B cell (primary cell): ENCODE measurements around the gene TUBB4B. TPM values are rescaled to one million over a fixed set of nuclear protein-coding genes. Genes with fewer than 3 reads are reported as not detected.

ENCODE experiments used
- ATAC-seq: fragments of 200-7000 bp; cut with Tn5 transposase; one replicate; pipeline ENCODE4 v1.10.0; 2021; ENCODE audit warnings: low read depth, mild to moderate bottlenecking, moderate number of reproducible peaks, moderate library complexity
- CTCF ChIA-PET: fragments of 350-600 bp; sonication (Branson Sonifier 250); formaldehyde crosslinking; loops from one replicate; lab custom pipeline; 2021; ENCODE audit warnings: antibody characterized with exemption, inconsistent platforms; lab: Charles Lee
- POLR2A ChIA-PET: fragments of 350-600 bp; sonication (Branson Sonifier 250); formaldehyde crosslinking; loops from one replicate; lab custom pipeline; 2021; ENCODE audit warnings: antibody characterized with exemption; lab: Charles Lee
- DNase-seq: peaks from one replicate; pipeline ENCODE4 v3.0.0; 2013
- H2AFZ ChIP-seq: 2 replicates; pipeline ENCODE4 v1.6.1; 2012; ENCODE audit warnings: mild to moderate bottlenecking, low read depth, low read length; ENCODE audit not compliant: insufficient read depth, poor library complexity, severe bottlenecking
- H3K27ac ChIP-seq, 2 donors: 1 replicate in 1 of 2; 2 replicates in 1 of 2; pipeline ENCODE4 v1.5.1; 2012 to 2013; ENCODE audit warnings: low read length in 2 of 2, mild to moderate bottlenecking in 2 of 2, moderate library complexity in 1 of 2
- H3K27me3 ChIP-seq, 4 experiments: fragments of 200-600 bp in 1 of 4; sonication (generic) in 1 of 4; replicated peaks in 1 of 4; 1 replicate in 2 of 4; 2 replicates in 2 of 4; pipeline versions ENCODE4 v1.6.1 to v1.7.0; 2013 to 2016; ENCODE audit warnings: low read length in 3 of 4, mild to moderate bottlenecking in 2 of 4, mixed read lengths in 1 of 4, moderate library complexity in 1 of 4; ENCODE audit not compliant: insufficient read depth in 4 of 4, control insufficient read depth in 3 of 4; ENCODE audit errors: control extremely low read depth in 1 of 4
- H3K36me3 ChIP-seq, 2 experiments: replicated peaks in 1 of 2; 1 replicate in 1 of 2; 2 replicates in 1 of 2; pipeline versions ENCODE4 v1.6.1 to v1.7.1; 2013; ENCODE audit warnings: low read length in 1 of 2; ENCODE audit not compliant: insufficient read depth in 2 of 2, control insufficient read depth in 1 of 2; ENCODE audit errors: control extremely low read depth in 1 of 2, extremely low read depth in 1 of 2
- H3K4me1 ChIP-seq, 2 donors: fragments of 200-600 bp in 1 of 2; sonication (generic) in 1 of 2; 1 replicate in 1 of 2; 2 replicates in 1 of 2; pipeline versions ENCODE4 v1.5.1 to v1.6.1; 2013 to 2017; ENCODE audit warnings: low read length in 2 of 2; ENCODE audit not compliant: control insufficient read depth in 2 of 2, insufficient read depth in 2 of 2
- H3K4me2 ChIP-seq: replicated peaks from 2 replicates; pipeline ENCODE3; 2012; ENCODE audit warnings: mild to moderate bottlenecking, low read depth, low read length; ENCODE audit not compliant: poor library complexity, severe bottlenecking
- H3K4me3 ChIP-seq, 5 experiments: fragments of 200-600 bp in 1 of 5; sonication (generic) in 1 of 5; 1 replicate in 3 of 5; 2 replicates in 2 of 5; pipeline versions ENCODE4 v1.5.1 to v1.7.0; 2011 to 2016; ENCODE audit warnings: low read length in 4 of 5, mild to moderate bottlenecking in 4 of 5, low read depth in 2 of 5, control low read depth in 1 of 5, moderate library complexity in 1 of 5; ENCODE audit not compliant: insufficient read depth in 1 of 5; ENCODE audit errors: control extremely low read depth in 1 of 5, extremely low read depth in 1 of 5
- H3K79me2 ChIP-seq: fragments of 200-600 bp; sonication (generic); one replicate; pipeline ENCODE4 v1.6.0; 2016; ENCODE audit warnings: low read length; ENCODE audit not compliant: control insufficient read depth, insufficient read depth
- H3K9ac ChIP-seq: fragments of 200-600 bp; sonication (generic); 2 replicates; pipeline ENCODE4 v1.6.1; 2017; ENCODE audit warnings: mild to moderate bottlenecking, low read length, moderate library complexity
- H3K9me3 ChIP-seq, 3 donors: one replicate each; pipeline versions ENCODE4 v1.6.1 to v1.7.1; 2013; ENCODE audit warnings: low read length in 2 of 3; ENCODE audit not compliant: control insufficient read depth in 2 of 3, insufficient read depth in 1 of 3; ENCODE audit errors: control extremely low read depth in 1 of 3
- H4K20me1 ChIP-seq: 2 replicates; pipeline ENCODE4 v1.6.0; 2012; ENCODE audit warnings: mild to moderate bottlenecking, low read length; ENCODE audit not compliant: insufficient read depth, control insufficient read depth, poor library complexity, severe bottlenecking
- H3K27ac Mint-ChIP-seq: one replicate; pipeline ENCODE4 v1.8.0; 2021; ENCODE audit warnings: mixed read lengths
- H3K27me3 Mint-ChIP-seq: one replicate; pipeline ENCODE4 v1.8.0; 2021; ENCODE audit warnings: mixed read lengths
- H3K4me1 Mint-ChIP-seq: one replicate; pipeline ENCODE4 v1.8.0; 2021; ENCODE audit warnings: mixed read lengths
- H3K4me3 Mint-ChIP-seq: one replicate; pipeline ENCODE4 v1.8.0; 2021; ENCODE audit warnings: mixed read lengths
- H3K9me3 Mint-ChIP-seq: one replicate; pipeline ENCODE4 v1.8.0; 2022; ENCODE audit warnings: mixed read lengths; ENCODE audit not compliant: insufficient read depth
- EZH2 ChIP-seq: IDR thresholded peaks from 2 replicates; pipeline ENCODE4 v1.6.1; 2012; ENCODE audit warnings: borderline replicate concordance, low read depth, mild to moderate bottlenecking, moderate library complexity, low read length; ENCODE audit not compliant: insufficient read depth, poor library complexity, severe bottlenecking
- WGBS: methylation state at CpG from one replicate; pipeline ENCODE4 v1.1.5; 2013; ENCODE audit warnings: missing lambda C conversion rate; ENCODE audit not compliant: insufficient coverage; 5-methylcytosine and 5-hydroxymethylcytosine counted together
- intact Hi-C: fragments of 100-400 bp; cut with micrococcal nuclease; formaldehyde crosslinking; loops from one replicate; pipeline ENCODE4 v1.10.0; 2022
- polyA plus RNA-seq: library from polyadenylated mRNA; depleted of rRNA; stranded (reverse); fragments of >200 nt; gene quantifications from 2 replicates; pipeline ENCODE4 v1.2.3, GENCODE V29; 2012
- total RNA-seq, 2 donors: library from RNA; stranded (reverse); fragments of 120-200 nt in 1 of 2; gene quantifications; 1 replicate in 1 of 2; 2 replicates in 1 of 2; pipeline versions ENCODE4 v1.2.3 to v1.2.4, GENCODE V29; 2013 to 2022
- TF ChIP-seq, protein P1 (sequence below): fragments of 200-600 bp; IDR thresholded peaks from one replicate; pipeline ENCODE4 v1.8.0; 2022; ENCODE audit warnings: antibody characterized with exemption, mild to moderate bottlenecking

The TUBB4B gene
- total and polyA plus RNA-seq, 2 donors (not counting 1 experiment from before 2014, with no cell fraction given) = 110 to 261 TPM

DNA sequence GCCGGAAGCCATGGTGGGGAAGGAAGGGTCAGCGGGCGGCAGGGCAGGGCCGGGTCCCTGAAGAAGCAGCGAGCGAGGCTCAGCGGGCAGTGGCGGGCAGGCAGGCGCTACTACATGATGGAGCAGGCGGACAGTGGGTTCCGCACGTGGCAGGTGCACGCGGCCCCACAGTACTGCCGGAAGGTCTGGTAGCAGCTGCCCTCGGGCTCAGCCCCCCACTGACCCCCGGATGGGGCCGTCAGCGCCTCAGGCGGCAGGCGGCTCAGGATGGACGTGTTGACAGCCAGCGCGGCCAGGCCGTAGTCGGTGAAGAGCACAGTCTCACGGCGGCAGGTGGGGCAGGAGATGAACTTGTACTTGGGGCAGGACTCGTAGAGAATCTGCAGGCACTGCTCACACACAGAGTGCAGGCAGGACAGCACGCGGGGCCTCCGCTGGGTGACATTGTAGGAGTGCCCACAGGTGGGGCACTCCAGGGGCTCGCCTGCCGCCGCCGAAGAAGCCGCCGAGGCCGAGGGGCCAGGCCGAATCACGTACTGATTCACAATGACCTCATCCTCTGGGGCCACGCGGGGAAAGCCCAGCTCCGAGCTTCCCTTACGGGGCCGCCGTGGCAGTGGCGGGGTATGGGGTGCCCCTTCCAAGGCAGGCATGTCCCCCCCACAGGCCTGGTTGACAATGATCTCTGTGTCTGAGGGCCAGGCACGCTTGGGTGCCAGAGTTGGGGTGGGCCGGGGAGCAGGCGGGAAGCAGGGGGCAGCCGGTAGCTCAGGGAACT lies 20.6 kb upstream of the TUBB4B start:
- TF ChIP-seq EZH2 = no peak
- TF ChIP-seq, protein P1, sequence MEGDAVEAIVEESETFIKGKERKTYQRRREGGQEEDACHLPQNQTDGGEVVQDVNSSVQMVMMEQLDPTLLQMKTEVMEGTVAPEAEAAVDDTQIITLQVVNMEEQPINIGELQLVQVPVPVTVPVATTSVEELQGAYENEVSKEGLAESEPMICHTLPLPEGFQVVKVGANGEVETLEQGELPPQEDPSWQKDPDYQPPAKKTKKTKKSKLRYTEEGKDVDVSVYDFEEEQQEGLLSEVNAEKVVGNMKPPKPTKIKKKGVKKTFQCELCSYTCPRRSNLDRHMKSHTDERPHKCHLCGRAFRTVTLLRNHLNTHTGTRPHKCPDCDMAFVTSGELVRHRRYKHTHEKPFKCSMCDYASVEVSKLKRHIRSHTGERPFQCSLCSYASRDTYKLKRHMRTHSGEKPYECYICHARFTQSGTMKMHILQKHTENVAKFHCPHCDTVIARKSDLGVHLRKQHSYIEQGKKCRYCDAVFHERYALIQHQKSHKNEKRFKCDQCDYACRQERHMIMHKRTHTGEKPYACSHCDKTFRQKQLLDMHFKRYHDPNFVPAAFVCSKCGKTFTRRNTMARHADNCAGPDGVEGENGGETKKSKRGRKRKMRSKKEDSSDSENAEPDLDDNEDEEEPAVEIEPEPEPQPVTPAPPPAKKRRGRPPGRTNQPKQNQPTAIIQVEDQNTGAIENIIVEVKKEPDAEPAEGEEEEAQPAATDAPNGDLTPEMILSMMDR = no peak
- intact Hi-C loops = loop anchor here (5.0 kb wide), 1 partner anchor 387 kb away; the partner anchor contains the start of gene ARRDC1
- H3K9me3 ChIP-seq = no peaks in the 10 kb centered on the region
- H3K27ac ChIP-seq = no peak overlapping the region
- no peak overlapping the region for H3K9ac ChIP-seq
- no peak overlapping the region for H3K4me2 ChIP-seq
- no peaks in the 10 kb centered on the region for H3K36me3 ChIP-seq
- Mint-ChIP-seq H3K4me3 (peak overlapping the region; percentile 57), H3K9me3 (no peaks in the 10 kb centered on the region), H3K4me1 (peaks cover 12% of the 10 kb centered on the region), H3K27ac (no peak overlapping the region), H3K27me3 (no peaks in the 10 kb centered on the region)
- DNase-seq = no peak
- peaks cover 9 to 25% of the 10 kb centered on the region in 2 donors for H3K4me1 ChIP-seq
- no peaks in the 10 kb centered on the region for H3K79me2 ChIP-seq
- H2AFZ ChIP-seq = no peak overlapping the region
- ChIA-PET CTCF (interaction anchor here (0.6 kb wide), 1 partner anchor 16 kb away, joined by 3 read pairs; no protein-coding TSS in a partner anchor), POLR2A (interaction anchor here (0.6 to 1.1 kb wide), 2 partner anchors 19 to 107 kb away, joined by 3 to 6 read pairs; partner anchors contain the start of gene TPRN)
- H3K4me3 ChIP-seq = no peak overlapping the region
- no peaks in the 10 kb centered on the region for H3K27me3 ChIP-seq
- H4K20me1 ChIP-seq = no peaks in the 10 kb centered on the region
- ATAC-seq = no peak
- 92% methylated on average over 52 of the region's 52 CpGs for WGBS

DNA sequence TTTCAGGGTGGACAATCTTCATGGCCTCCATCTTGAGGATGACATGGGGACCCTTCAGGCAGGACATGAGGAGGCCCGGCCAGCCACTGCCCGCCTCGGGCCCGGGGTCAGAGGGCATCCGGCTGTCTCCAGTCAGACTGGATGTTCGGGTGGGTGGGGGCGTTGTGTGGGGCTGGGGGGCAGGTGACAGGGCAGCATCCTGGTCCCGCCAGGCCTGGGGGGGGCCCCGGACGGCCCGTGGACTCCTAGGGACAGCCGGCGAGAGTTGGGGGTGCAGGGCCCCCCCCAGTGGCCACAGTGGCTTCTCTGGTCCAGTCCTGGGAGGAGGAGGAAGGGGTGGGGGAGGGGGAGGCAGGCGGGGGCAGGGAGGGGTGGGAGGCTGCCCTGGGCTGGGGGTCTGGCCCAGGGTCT lies 20.0 kb upstream of the TUBB4B start:
- TF ChIP-seq, protein P1 = no peak
- TF ChIP-seq EZH2 = no peak
- 97% methylated on average over 6 of the region's 14 CpGs for WGBS
- H4K20me1 ChIP-seq = no peaks in the 10 kb centered on the region
- H3K27me3 ChIP-seq = peaks cover 0 to 2% (median 0%) of the 10 kb centered on the region in 4 experiments
- no peaks in the 10 kb centered on the region for H3K9me3 ChIP-seq
- H3K4me1 ChIP-seq = peaks cover 9 to 25% of the 10 kb centered on the region in 2 donors
- POLR2A ChIA-PET = no interaction called here
- ATAC-seq (no peak), DNase-seq (no peak)
- H3K4me2 ChIP-seq = peak overlapping the region; percentile 95
- peaks cover 12% of the 10 kb centered on the region for H3K4me1 Mint-ChIP-seq
- H3K4me3 Mint-ChIP-seq = peak overlapping the region; percentile 57
- H3K4me3 ChIP-seq = no peak overlapping the region
- H3K79me2 ChIP-seq = no peaks in the 10 kb centered on the region
- CTCF ChIA-PET = no interaction called here
- H3K27ac ChIP-seq = no peak overlapping the region
- no peak overlapping the region for H3K9ac ChIP-seq
- H2AFZ ChIP-seq = no peak overlapping the region
- H3K27ac Mint-ChIP-seq = no peak overlapping the region
- H3K36me3 ChIP-seq = no peaks in the 10 kb centered on the region
- no peaks in the 10 kb centered on the region for H3K9me3 Mint-ChIP-seq
- H3K27me3 Mint-ChIP-seq = no peaks in the 10 kb centered on the region
- intact Hi-C loops = loop anchor here (5.0 kb wide), 1 partner anchor 386 kb away; the partner anchor contains the start of gene ARRDC1
